AG08395 (cell line): Measurements from ENCODE around the gene HIVEP2.

Experiments
- DNase-seq: peaks from one replicate; pipeline ENCODE4 v3.0.0; 2012; ENCODE audit warnings: mixed read lengths, low spot score

Gene HIVEP2

GRCh38 chr6:142892254-142893021 lies 52.5 kb downstream of the HIVEP2 start:
- DNase-seq: no peak

DNA sequence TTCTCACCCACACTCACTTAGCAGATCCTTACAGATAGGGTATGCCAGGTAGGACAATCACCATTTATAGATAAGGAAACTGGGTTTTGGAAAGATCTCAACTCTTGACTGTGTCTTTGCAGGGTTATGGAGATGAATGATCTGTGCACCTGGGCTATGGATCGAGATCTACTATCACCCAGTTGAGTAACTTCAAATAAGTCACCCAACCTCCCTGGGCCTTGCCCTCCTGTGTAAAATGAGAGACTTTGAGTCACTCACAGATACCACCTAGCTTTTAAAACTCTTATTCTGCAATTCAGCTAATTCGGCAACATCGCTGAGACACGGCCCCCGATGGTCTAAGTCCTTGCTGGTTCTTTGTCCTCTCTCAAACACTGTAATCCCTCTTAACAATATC lies 53.5 kb downstream of the HIVEP2 start:
- DNase-seq: no peak

DNA sequence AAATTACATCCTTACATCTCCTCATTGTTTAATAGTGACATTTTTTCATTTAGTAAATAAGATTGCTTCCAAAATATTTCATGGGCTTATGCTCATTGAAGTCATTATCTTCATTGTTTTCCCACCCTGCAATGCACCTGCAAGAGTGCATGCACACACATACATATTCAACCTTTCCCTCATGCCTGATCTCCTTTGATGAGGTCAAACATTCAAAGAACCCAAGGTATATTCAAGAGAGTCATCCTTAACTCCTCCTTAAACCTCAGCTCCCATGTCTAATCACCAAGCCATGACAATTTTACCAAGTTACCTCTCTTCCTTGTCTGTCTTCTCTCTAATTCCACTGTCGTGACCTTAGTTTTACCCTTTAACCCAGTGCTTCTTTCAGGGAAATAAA lies 56.5 kb downstream of the HIVEP2 start:
- no peak for DNase-seq

- no peak for DNase-seq
Measured at GRCh38 chr6:142887517-142887916, 57.5 kb downstream of the HIVEP2 start.

DNA sequence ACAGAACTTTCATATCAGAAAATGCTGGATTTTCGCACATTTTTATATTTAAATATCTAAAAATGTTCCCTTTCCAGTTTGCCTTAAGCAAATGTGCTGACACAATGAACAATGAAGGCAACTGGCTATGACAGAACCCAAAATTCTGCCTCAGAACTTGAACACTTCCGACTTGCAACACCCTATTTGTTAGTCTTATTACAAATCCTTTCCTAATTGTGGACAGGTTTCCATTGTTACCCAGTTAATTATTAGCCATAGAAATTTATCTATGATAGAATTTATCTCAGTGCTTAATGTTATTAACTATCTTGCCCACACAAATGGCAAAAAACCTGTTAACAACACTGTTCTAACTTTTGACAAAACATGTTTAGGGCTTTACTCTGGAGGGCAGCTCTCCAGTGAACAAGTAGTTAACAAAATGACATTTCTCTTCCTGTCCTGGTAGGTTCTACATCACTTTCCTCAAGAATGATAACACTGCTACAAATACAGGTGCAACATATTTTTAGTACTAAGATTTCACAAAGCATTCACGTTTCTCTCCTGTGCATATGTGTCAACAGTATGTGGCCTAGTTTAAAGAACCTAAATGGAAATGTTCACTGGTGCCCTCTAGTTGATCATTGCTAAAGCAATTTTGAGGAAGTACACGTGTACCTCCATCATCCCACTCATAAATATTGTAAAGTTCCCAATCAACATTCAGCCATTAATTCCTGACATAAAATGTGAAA lies 58.4 kb downstream of the HIVEP2 start:
- DNase-seq: peak; percentile 11

DNA sequence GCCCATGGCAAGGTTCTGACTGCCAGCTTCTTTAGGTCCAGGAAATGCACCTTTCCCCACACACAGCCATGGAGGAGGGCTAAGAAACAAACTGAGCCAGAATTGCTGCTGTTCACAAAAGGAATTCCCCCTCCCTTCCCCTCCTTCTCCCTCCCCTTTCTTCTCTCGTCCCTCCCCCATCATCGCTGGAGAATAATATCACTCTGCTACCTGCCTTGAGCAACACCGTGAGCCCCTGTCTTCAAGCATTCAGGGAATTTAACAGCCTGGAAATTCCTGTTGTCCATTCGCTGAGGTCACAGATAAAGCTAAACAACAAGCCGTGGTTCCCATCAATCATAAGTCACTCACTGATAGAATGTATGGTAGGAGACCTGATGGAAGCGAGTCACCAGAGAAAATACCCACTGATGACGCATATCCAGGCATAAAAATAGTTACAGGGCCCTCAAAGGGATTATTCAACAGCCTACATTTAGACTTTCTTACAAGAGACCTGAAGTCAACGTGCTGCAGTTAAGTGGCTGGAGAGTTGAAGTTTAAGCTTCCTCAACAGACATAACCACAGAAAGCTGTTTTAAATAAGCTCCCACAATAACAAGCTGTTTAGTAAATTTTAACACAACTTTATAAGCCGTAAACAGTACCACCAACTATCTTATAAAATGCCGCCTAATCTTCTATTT lies 59.7 kb downstream of the HIVEP2 start:
- DNase-seq: peak; percentile 77

DNA sequence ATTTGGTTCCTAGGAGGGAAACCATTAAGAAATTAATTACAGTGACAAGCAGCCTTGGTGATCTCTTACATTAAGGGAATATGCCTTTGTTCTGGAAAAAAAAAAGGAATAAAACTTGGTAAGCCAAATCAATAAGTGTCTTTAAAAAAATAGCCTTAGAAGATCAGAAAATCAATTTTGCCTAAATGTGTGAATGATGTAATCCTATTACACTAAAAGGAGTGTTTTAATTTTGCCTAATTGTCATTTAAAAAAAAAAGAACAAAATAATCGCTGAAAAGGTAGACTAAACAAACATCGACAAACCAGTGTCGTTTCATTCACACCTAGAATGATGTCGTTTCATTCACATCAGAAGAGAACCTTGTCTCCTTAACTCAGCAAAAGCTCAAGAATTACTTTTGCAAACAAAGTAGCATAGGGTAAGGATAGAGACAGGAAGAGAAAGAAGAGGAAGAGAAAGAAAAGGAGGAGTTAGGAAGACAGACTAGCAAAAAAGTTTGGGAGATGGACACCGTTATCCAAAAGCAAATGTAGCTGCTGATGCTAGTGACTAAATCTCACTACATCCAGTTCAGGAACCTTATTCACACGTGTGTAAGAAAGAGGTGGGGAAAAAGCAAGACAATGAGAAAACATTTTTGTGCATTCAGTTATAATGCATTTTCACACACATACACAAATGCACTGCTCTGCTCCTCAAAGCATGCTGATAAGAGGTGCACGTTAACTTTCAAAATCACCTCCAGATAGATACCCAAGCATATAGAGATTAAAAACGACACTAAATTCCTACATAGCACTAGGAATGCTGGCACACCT lies 60.6 kb downstream of the HIVEP2 start:
- no peak for DNase-seq

DNA sequence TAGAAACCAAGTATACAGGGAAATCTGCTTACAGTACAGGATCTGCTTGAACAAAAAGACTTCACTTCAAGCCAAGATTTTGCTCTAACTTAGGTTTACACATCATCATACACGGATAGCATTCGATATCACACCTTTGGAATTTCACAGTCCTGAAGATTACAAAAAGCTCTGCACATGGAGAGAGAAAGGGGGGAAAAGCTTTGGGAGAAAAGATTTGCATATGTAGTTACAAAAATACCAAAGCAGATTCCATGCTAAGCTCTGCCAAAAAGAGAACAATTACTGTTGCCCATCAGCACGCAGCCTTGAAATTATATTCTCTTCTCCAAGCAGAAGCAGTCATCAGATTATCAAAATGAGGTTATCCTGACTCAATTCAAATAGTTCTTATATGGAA lies 62.0 kb downstream of the HIVEP2 start:
- DNase-seq: no peak

- DNase-seq: no peak
Measured at GRCh38 chr6:142881761-142882160, 63.2 kb downstream of the HIVEP2 start.

DNA sequence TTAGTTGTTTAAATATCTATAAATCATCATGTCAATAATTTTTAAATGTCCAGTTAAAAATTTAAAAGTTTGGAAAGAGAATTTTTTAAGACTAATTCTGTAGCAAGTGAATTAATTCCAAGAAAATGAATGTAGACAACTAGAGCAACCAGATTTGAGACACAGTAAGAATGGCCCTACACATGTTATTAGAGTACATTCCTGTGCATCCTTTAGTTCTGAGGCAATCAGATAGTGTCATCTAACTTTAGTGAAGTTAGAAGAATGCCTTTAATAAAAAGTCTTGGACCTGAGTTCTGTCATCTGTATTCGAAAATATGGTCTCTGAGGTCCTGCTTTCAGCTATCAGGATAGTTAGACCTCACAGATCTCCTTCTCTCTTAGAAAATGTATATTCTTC lies 63.7 kb downstream of the HIVEP2 start:
- no peak for DNase-seq

DNA sequence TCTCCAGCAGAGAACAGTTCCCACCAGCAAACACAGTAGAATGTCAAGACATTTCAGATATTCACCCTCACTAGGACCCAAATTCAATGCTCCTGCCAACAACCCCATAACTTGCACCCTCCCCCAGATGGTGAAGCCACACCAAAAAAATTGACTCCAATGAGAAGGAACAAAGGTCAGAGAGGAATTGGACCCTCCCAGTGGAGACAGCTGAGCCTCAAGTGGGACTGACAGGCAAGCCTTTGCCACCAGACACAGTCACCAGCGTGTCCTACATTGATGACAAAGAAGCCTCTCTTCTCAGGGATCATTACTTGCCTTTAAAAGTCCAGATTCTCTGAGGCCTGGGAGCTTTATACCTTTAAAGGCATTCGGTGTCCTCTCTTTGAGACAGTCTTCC lies 64.8 kb downstream of the HIVEP2 start:
- no peak for DNase-seq

DNA sequence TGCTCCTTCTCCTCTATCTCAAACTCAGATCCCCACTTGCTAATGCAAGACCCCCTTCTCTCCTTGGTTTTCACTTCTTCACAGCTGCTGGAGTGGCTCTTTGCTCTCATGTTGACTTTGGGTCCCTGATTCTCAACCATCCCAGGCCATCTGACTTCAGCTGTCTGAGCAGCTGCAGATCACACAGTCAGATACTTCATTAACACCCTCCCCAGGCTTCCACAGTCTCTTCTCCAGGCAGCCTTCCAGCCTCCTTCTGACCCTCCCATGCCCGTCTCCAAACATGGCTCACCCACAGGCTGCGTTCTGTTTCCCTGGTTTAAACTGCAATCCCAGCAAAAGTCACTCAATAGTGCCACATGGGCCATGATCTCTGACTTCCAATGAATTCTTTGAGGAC lies 65.4 kb downstream of the HIVEP2 start:
- no peak for DNase-seq

DNA sequence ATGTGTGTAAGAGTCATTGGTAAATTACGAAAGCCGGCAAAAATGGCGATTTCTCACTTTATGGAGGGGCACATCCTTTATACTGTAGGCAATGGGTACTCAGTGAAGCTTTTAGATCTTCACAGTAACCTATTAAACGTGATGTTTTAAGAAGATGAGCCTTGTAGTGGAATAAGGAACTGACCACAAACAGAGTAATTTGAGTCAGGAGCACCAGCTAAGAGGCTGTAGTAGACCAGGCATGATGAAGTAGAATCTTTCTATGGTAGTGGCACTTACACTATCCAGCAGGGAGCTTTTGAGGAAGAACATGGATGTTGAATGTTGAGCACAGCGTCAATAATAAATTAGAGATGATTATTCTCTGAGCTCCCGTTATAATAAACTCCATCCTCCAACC lies 65.9 kb downstream of the HIVEP2 start:
- DNase-seq: no peak

GRCh38 chr6:142878407-142878806 lies 66.6 kb downstream of the HIVEP2 start:
- peak; percentile 7 for DNase-seq

DNA sequence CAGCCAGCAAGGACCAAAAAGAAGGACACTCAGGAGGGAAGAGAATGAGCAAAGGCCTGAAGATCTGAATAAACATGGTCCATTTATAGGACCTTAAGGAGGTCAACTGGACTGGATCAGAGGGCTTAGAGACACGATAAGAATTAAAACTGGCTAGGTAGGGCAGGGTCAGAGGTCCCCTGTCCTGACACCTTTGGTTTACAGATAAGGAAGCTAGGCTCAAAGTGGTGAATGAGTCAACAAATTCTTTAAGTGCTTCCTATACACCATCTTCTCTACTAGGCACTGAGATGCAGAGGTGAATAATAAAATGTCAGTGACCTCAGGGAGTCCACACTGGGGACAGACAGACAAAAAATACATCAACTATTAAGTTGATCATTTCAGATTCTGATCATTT lies 70.3 kb downstream of the HIVEP2 start:
- no peak for DNase-seq

GRCh38 chr6:142872376-142872775 lies 72.6 kb downstream of the HIVEP2 start:
- DNase-seq: peak; percentile 16

DNA sequence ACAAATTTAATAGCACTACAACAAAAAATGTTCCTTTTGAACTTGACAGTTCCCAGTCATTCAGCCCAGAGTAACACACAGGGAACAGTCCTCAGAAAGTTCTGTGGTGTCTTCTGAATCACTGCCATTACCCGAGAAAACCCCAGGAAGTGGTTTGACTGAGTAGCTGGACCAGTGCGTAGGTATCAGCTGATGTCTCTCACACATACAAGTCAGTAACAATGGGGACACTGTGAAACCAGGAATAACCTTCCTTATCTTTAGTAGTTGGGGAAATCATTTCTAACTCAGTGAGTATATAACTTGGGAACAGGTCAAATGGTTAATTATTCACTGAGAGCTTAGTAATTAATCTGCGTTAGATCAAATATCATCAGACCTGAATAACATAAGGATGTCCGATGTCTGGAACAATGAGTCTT lies 73.1 kb downstream of the HIVEP2 start:
- peak; percentile 89 for DNase-seq

- no peak for DNase-seq
Measured at GRCh38 chr6:142870787-142871415, 74.1 kb downstream of the HIVEP2 start.

DNA sequence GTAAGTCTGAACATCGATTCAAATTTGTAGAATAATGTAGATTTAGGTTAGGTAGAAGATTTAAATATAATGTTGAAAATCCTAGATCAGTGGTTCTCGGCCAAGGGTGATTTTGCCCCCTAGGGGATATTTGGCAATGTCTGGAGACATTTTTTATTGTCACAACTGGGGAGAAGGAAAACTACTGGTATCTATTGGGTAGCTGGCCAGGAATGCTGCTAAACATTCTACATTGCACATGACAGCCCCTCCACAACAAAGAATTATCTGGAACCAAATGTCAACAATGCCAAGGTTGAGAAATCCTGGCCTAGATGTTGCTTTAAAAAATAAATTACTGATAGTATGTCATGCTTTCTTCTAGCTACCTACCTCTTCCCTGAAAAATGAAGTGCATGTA lies 76.1 kb downstream of the HIVEP2 start:
- DNase-seq: no peak

DNA sequence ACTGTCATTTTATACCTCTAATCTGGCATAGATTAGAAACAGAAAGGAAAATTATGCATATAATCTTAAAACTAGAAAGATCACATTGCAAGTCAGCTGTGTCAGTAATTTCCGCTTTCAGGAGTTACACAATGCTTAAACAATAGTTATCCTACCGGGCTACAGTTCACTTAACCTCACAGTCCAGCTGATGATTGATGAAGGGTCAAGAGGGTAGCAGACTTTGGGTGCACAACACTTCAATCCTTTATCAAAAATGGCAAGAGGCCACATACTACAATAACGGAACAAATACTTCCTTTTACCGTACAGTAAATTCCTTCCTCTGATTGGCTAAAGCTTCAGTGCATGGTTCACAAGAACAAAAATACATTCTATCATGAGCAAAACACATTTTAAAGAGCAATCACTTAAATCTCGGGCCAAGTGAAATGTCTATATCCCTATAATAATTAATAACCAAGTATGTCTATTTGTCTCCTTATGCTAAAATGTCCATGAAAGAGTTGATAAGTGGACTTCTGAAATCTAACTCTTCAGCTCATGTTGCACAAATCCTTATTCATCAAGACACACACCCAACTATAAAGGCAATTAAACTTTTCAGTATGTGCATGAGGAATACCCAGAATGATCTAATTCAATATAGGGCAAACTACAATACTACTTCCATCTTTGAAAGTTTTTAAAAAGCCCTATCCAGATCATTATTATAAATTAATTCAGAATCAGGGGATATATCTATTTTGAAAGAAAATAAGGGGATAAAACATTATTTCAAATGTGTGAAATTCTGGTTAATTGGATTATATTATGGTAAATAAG lies 76.8 kb downstream of the HIVEP2 start:
- no peak for DNase-seq

DNA sequence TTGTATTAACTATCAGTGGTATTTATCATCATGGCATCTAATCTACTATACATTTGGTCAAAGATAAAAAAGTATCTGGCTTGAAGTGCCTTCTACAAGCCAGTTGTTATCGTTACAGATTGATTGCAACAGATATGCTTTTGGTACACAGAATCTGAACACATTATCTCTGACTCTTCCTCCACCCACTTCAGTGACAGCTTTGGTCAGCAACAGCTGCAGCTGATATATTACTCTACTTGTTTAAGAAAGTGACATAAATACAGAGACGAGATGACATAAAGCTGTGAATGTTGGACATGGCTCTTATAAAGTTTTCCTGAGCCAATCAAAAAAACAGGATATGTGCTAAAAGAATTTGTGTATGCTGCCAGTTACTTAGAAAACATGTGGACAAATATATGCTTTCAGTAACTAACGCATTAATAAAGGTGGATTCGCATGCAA lies 77.6 kb downstream of the HIVEP2 start:
- DNase-seq: no peak
